GM19035 (cell line): ENCODE data around the gene TRABD2B.

Experiments used
- ATAC-seq: cut with Tn5 transposase; IDR thresholded peaks from one replicate; pipeline ENCODE4 v1.9.1; 2021; ENCODE audit not compliant: unreplicated experiment

TRABD2B gene

GRCh38 chr1:47914218-47914938, 82.8 kb downstream of the TRABD2B start:
- ATAC-seq: no peak

GRCh38 chr1:47913225-47913823, 83.9 kb downstream of the TRABD2B start:
- ATAC-seq: no peak

- ATAC-seq: no peak
Observed at GRCh38 chr1:47912756-47913155, 84.4 kb downstream of the TRABD2B start.

GRCh38 chr1:47911892-47912291, 85.3 kb downstream of the TRABD2B start:
- no peak for ATAC-seq

GRCh38 chr1:47911424-47911823, 85.8 kb downstream of the TRABD2B start:
- ATAC-seq: no peak

GRCh38 chr1:47908258-47908657, 88.9 kb downstream of the TRABD2B start:
- ATAC-seq: no peak

- no peak for ATAC-seq
Observed at GRCh38 chr1:47907177-47907528, 90.0 kb downstream of the TRABD2B start.

- no peak for ATAC-seq
Observed at GRCh38 chr1:47906527-47907176, 90.5 kb downstream of the TRABD2B start.

- no peak for ATAC-seq
Observed at GRCh38 chr1:47906009-47906432, 91.2 kb downstream of the TRABD2B start.

GRCh38 chr1:47903723-47904122, 93.5 kb downstream of the TRABD2B start:
- no peak for ATAC-seq

GRCh38 chr1:47901001-47901575, 96.1 kb downstream of the TRABD2B start:
- ATAC-seq: no peak

- ATAC-seq: no peak
Observed at GRCh38 chr1:47898133-47898845, 98.9 kb downstream of the TRABD2B start.

GRCh38 chr1:47895279-47896125, 101.7 kb downstream of the TRABD2B start:
- no peak for ATAC-seq

GRCh38 chr1:47894410-47895278, 102.5 kb downstream of the TRABD2B start:
- no peak for ATAC-seq

GRCh38 chr1:47893412-47893811, 103.8 kb downstream of the TRABD2B start:
- ATAC-seq: no peak

GRCh38 chr1:47890779-47891178, 106.4 kb downstream of the TRABD2B start:
- no peak for ATAC-seq

- ATAC-seq: no peak
Observed at GRCh38 chr1:47888294-47888629, 108.9 kb downstream of the TRABD2B start.

- ATAC-seq: no peak
Observed at GRCh38 chr1:47887475-47888293, 109.5 kb downstream of the TRABD2B start.

GRCh38 chr1:47887060-47887459, 110.1 kb downstream of the TRABD2B start:
- no peak for ATAC-seq
